ENCODE data around the gene LSAMP. TPM values are rescaled to one million over a fixed set of nuclear protein-coding genes. Genes with fewer than 3 reads are reported as not detected.
A peak's percentile ranks its signal among the peaks of the same experiment; 100 is the strongest.
"Not testable (repeated sequence)": the region's sequence is repeated elsewhere in the genome, so short reads cannot be mapped to it uniquely, and the experiment has no call there.

LSAMP gene
- total RNA-seq, 1 donor from 2014 or later, result 7.9 TPM

- DNase-seq, result no peak
Observed at GRCh38 chr3:116102037-116102436, 343.2 kb downstream of the LSAMP start.

- no peak for DNase-seq
Observed at GRCh38 chr3:116097226-116097625, 348.1 kb downstream of the LSAMP start.

- DNase-seq, result no peak
Observed at GRCh38 chr3:116096631-116097030, 348.7 kb downstream of the LSAMP start.

GRCh38 chr3:116093374-116093773 lies 351.9 kb downstream of the LSAMP start:
- DNase-seq, result no peak

- peak; percentile 21 for DNase-seq
Observed at GRCh38 chr3:116087426-116087825, 357.9 kb downstream of the LSAMP start.

DNA sequence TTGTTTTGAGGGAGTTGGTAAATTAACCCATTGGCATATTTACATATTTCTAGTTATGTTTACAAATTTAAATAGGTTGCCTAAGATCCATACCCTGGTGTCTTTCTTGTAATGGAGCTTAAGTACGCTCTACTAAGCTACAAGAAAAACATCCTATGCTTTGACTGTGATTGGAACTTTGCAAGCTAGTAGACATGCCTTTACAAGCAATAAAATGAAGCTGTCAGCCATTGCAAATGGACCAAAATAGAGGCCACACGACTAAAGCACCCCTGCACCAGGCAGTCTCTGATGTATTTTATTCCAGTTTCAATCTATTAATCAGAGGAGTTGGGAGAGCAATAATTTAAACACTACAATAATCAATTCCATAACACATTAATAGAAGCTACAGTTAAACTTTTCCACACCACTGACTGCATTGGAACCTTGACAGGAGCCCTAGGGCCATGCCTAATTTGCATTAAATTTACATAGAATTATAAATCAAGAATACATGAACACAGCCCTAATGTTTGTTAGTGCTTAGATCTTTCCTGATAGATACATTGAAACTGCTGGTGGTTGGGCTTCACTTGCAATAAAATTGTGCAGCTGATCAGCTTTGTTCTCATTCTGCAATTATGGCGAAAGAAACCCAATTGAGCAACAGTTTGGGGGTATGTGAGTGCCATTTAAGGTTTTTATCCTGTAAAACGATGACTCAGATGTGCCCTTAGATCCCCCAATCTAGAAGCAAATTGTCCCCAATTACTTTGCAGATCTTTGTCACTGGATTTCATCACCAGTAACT lies 360.1 kb downstream of the LSAMP start:
- DNase-seq, result no peak

- DNase-seq, result no peak
Observed at GRCh38 chr3:116083683-116084082, 361.6 kb downstream of the LSAMP start.

DNA sequence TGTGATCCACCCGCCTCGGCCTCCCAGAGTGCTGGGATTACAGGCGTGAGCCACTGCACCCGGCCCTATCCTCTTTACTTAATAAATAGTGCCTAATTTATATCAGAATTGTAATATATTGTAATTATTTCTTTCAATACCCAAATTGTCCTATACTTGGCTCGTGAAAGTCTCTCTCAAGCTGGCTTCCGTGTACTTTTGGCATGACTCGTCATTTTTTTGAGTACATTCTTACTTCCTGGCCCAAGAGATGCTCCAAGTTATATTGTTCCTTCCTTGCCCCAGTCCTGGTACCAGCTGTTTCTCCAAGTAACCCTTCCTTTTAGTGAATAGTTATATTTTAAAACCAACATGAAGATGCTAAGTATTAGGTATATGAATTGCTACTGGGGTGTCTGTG lies 366.7 kb downstream of the LSAMP start:
- no peak for DNase-seq

DNA sequence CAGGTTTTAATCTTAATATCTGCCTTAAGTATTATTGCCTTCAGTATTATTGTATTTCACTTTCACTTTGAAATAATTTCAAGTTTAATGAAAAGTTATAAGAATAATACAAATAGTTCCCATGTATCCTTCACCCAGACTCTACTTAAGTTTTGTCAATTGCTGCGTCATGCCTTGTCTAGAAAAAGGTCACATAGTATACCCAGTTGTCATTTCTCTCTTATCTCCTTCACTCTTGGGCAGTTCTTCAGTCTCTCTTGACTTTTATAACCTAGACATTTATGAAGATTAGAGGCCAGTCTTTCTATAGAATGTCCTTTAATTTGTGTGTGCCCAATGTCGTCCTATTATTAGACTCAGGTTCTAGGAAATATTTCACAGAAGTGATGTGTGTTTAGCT lies 367.7 kb downstream of the LSAMP start:
- DNase-seq, result no peak

- DNase-seq, result no peak
Observed at GRCh38 chr3:116077059-116077458, 368.2 kb downstream of the LSAMP start.

DNA sequence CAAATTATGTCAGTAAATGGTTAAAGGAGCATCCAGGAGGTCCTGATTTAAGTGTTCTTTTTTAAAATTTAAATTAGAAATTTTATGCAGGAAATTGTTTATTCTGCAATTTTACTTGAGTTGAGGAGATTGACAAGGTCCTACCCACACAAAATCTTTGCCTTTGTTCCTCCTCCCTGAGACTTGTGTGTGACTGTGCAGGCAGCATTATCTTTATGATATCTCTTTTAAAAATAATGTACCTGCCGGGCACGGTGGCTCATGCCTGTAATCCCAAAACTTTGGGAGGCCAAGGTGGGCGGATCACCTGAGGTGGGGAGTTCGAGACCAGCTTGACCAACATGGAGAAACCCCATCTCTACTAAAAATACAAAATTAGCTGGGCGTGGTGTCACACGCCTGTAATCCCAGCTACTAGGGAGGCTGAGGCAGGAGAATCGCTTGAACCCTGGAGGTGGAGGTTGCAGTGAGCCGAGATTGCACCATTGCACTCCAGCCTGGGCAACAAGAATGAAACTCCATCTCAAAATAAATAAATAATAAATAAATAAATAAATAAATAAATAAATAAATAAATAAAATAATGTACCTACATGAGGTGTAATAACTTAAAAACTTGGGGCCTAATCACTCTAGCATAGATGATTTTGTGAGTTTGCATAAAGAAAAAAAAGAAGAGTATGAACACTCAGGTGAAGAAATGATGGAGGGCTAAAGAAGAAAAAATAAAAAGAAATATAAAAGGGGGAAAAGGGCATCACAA lies 374.6 kb downstream of the LSAMP start:
- not testable (repeated sequence) for DNase-seq

GRCh38 chr3:116070061-116070460 lies 375.2 kb downstream of the LSAMP start:
- DNase-seq, result no peak

DNA sequence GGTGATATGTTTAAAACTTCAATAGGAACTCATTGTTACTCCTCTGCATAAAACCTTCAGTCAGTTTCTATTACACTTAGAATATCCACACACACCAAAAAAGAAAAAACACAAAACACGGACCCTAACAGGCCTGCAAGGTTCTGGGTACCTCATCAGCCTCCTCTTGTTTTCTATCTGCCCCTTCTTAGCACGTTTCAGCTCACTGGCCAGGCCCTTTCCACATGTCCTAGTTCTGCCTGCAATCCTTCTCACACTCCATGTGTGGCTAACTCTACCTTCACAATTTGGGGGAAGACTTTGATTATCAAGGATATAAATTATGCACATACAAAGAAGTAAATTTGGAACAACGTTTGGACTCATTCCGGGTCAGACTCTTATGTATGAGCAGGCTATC lies 376.3 kb downstream of the LSAMP start:
- DNase-seq, result no peak

DNA sequence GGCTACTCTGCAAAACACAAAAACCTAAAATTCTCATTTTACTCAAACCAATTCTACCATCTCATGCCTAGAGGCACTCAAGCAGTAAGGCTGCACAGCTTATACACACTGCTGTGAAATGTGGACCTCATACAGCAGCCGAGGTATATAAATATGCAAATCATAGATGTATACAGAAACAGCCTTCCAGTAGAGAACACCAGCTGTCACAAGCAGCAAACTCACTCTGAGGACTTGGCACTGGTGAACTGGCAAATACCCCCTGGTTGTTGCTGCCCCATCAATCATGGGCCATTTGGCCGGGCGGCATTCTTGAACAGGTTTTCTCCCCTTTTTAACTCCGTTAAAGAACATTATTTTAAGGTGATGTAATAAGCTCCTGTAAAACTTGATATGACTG lies 378.0 kb downstream of the LSAMP start:
- no peak for DNase-seq

DNA sequence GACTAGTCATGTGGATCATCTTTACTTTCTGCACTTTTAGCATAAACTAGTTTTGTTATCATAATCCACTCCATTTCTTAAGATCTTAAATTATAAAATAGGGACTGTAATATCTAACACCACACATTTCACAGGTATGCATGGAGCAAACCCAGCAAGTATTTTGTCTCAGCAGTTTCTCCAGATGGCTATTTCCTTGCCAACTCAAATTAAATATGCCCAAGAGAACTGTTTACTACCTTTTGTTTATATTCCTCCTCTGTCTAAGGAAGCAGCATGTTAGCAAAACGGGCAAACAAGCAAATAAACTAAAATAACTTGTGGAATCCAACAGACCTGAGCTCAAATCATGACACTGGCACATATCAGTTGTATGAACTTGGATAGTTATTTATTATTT lies 379.8 kb downstream of the LSAMP start:
- no peak for DNase-seq

GRCh38 chr3:116064646-116065045 lies 380.6 kb downstream of the LSAMP start:
- DNase-seq, result no peak

GRCh38 chr3:116059421-116060096 lies 385.7 kb downstream of the LSAMP start:
- DNase-seq, result no peak

GRCh38 chr3:116058844-116059243 lies 386.4 kb downstream of the LSAMP start:
- no peak for DNase-seq

DNA sequence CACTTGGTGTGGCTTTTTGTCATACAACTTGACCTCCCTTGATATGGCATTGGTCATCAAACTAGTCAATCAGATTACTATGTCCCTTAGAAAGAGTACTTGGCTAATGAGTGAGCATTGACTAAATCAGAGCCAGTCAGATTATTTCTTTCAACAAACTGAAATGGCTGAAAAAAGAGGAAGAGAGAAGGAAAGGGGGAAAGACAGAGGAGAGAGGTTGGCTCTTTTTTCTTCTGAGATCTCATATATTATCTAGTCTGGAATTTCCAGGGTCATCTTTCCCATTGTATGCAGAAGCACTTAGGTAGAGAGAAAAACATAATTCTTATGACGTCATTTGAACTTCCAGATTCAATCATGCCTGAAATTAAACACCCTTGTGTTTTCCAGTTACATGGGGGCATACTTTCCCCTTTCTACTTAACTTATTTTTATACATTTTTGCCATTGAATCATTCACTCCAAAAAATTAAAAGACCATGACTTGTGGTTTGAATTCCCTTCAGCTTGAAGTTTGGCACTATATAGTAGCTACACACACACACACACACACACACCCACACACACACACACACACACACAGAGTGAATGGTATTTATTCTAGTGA lies 387.8 kb downstream of the LSAMP start:
- no peak for DNase-seq

DNA sequence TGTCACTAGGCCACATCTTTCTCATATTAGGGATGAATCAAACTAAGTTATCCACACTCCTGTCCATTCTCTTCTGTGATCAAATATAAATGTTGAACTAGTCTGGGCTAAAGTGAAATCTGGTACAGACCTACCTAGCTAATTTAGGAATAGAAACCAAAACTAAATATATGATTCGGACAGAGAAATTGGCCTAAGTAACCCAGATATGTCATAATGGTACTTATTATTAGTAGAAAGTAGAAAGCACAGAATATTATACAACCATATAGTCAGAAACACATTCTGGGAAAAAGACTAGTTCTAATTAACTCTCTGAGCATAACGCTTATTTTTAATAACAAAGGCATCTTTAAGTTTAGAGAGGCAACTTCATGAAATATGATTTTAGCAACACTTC lies 389.0 kb downstream of the LSAMP start:
- no peak for DNase-seq

DNA sequence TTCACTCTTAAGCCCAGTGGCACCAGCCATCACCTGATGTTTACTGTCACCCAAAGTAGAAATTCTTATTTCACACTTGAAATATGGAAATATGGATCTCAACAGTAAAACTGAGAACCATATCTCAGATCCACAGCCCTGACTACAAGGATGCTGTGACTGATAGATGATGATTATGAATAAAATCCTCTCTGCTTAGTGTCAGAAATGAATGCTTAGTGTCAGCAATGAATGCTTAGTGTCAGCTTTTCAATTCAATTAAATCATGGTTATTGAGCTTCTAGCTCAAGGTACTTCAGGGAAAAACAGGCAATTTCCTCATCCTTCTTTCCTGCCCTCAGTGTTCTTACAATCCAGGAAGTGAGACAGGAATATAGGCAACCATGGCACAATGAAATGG lies 392.3 kb downstream of the LSAMP start:
- DNase-seq, result no peak

DNA sequence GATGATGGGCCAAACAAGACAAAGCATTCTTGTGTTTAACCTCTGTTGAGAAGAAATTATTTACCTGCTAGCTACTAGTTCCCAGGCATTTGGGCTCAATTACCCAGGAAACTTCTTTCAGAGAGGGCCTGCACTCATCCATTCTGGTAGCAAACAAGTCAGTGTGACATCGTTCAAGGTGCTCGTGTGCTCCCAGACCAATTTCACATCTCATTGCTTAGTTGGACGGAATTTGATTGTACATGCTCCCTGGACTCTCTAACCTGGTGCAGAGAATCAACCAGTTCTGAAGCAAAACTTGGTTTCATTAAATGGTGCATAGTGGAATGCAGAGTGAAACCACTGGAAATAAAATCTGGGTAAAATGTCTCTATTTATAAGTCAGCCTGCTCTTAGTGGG lies 392.7 kb downstream of the LSAMP start:
- DNase-seq, result no peak

- no peak for DNase-seq
Observed at GRCh38 chr3:116051586-116051985, 393.7 kb downstream of the LSAMP start.

All from skin of body (tissue), 2 donors.